PFSK-1 (cell line): Measurements from ENCODE around the gene NHLRC2.

Source experiments
- FOXP2 ChIP-seq: optimal IDR thresholded peaks from 2 replicates; pipeline ENCODE3; 2011; ENCODE audit warnings: borderline replicate concordance, control low read depth, inconsistent platforms; ENCODE audit not compliant: insufficient read depth; ENCODE audit errors: extremely low read length, extremely low read depth
- POLR2AphosphoS5 ChIP-seq: IDR thresholded peaks from 2 replicates; pipeline ENCODE4 v1.6.1; 2012; ENCODE audit warnings: low read depth, mild to moderate bottlenecking, control low read depth, low read length, moderate library complexity
- SIN3A ChIP-seq: IDR thresholded peaks from 2 replicates; pipeline ENCODE4 v1.6.1; 2012; ENCODE audit warnings: mild to moderate bottlenecking, low read length, moderate library complexity, borderline replicate concordance; ENCODE audit not compliant: insufficient read depth
- TAF1 ChIP-seq: IDR thresholded peaks from 2 replicates; pipeline ENCODE4 v1.6.1; 2012; ENCODE audit warnings: low read length, control low read depth, borderline replicate concordance; ENCODE audit not compliant: insufficient read depth
- TF ChIP-seq, protein P1 (sequence below), 2 experiments: IDR thresholded peaks; 2 replicates each; pipeline versions ENCODE4 v1.6.1 to v1.8.0; 2011 to 2012; ENCODE audit warnings: low read depth in 2 of 2, low read length in 2 of 2, control low read depth in 1 of 2, inconsistent platforms in 1 of 2, mild to moderate bottlenecking in 1 of 2, moderate library complexity in 1 of 2; ENCODE audit not compliant: insufficient read depth in 1 of 2

The NHLRC2 gene

DNA sequence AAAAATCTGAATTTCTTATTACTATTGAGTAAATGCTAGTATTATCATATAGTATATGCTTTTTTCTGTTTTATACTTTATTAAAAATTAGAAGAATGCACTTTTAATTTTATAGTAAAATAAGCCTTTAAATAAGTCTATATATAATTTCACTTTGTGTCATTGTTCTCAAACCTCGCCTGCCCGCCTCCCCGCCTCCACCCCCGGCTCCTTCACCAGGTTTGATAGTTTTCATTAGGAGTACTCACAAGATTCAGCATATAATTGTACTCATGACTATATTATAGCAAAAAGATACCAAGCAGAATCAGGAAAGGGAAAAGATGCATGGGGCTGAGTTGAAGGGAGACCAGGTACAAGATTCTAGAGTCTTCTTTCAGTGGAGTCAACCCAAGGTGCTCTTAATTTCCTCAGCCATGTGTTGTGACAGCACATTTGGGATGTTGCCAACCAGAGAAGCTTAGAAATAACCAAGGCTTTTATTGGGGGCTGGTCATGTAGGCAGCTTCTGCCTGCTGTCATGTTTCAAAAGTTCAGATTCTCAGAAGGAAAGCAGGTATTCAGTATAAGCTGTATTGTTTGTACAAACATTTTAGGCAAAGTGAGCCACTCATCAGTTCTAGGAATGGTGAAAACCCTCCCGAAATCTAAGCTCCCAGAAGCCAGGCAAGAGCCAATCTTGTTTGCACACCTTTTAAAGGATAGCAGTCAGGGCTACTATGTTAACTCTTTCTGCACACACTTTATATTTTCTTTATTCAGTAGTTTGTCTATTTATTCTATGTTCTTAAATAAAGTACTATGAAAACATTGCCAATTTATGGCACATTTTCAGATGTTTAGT lies 12.3 kb downstream of the NHLRC2 start:
- TF ChIP-seq FOXP2 (no peak), TAF1 (no peak), SIN3A (no peak), POLR2AphosphoS5 (no peak)
- TF ChIP-seq, protein P1, sequence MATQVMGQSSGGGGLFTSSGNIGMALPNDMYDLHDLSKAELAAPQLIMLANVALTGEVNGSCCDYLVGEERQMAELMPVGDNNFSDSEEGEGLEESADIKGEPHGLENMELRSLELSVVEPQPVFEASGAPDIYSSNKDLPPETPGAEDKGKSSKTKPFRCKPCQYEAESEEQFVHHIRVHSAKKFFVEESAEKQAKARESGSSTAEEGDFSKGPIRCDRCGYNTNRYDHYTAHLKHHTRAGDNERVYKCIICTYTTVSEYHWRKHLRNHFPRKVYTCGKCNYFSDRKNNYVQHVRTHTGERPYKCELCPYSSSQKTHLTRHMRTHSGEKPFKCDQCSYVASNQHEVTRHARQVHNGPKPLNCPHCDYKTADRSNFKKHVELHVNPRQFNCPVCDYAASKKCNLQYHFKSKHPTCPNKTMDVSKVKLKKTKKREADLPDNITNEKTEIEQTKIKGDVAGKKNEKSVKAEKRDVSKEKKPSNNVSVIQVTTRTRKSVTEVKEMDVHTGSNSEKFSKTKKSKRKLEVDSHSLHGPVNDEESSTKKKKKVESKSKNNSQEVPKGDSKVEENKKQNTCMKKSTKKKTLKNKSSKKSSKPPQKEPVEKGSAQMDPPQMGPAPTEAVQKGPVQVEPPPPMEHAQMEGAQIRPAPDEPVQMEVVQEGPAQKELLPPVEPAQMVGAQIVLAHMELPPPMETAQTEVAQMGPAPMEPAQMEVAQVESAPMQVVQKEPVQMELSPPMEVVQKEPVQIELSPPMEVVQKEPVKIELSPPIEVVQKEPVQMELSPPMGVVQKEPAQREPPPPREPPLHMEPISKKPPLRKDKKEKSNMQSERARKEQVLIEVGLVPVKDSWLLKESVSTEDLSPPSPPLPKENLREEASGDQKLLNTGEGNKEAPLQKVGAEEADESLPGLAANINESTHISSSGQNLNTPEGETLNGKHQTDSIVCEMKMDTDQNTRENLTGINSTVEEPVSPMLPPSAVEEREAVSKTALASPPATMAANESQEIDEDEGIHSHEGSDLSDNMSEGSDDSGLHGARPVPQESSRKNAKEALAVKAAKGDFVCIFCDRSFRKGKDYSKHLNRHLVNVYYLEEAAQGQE (IDR thresholded peaks at IDR 0.05; ENCODE audit: insufficient read depth in 1 of 2, low read depth in 2 of 2, low read length in 2 of 2), result no peak

DNA sequence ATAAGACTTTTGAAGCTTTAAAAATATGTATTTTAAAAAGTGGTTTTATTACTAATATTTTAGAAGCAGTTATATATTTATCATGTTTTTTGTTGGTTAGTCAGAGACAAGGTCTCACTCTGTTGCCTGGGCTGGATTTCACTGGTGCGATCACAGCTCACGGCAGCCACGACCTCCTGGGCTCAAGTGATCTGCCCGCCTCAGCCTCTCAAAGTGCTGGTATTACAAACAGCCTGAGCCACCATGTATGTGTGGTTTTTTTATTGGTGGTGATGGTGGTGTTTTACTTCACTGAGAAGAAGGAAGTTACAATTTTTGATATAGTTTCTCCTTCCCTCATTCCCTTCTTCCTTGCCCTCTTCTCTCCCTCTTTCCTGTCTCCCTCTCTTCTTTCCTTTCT lies 13.4 kb downstream of the NHLRC2 start:
- no peak for TF ChIP-seq TAF1

DNA sequence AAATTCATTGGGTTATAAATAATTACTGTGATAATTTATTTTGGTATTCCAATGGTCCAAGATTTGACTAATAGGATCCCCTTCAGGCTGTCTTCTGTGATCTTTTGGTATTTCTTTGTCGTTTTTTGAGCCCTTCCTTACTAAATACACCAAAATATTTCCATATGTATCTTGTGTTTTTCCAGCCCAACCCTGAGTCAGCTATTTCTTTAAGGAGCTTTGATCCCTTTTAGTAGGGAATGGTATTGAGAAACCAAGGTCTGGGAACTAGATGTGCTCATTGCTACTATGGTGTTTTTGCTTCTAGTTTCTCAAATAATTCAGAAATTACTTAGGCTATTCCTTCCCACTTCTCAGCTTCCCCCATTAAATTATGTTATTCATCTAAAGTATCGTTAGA lies 15.3 kb downstream of the NHLRC2 start:
- TF ChIP-seq TAF1 (no peak), SIN3A (no peak), POLR2AphosphoS5 (no peak), FOXP2 (no peak)
- TF ChIP-seq, protein P1 (IDR thresholded peaks at IDR 0.05; ENCODE audit: insufficient read depth in 1 of 2, low read depth in 2 of 2, low read length in 2 of 2), result no peak

DNA sequence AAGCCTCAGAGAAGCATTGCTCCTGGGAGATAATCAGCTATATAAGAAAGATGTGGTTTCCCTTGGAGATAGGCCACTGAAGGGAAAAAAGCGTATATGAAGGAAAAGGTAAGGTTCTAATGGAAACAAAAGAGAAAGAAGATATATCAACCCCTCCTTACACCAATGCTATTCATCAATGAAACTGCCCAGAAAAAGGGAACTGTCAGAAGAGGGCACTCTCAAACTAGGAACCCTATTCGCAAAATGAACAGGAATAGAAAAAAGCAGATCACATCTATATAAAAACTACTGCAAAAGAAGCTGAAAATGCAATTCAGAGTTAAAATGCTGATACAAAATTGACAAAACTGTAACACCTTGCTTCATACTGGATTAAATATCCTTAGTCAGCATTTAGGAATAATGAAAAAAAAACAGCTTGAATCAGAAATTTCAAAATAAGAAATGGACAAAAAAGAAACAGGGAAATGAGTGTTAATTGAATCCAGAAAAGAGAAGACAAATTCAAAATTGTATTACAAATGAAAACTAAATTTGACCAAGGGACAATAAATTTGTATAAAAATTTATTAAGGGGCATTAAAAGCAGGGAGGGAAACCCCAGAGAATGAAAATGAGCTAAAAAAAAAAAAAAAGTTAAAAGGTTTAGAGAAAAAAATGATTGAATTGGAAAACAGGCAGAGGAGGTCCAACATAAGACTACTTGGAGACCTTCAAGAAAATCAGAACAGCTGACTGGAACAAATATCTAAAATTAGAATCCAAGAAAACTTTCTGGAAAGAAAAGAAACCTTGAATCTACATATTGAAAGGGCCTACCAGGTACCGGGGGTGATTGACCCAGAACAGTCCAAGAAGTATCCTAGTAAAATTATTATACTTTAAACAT lies 17.9 kb downstream of the NHLRC2 start:
- no peak for TF ChIP-seq POLR2AphosphoS5
- TF ChIP-seq TAF1, result no peak
- TF ChIP-seq, protein P1 (IDR thresholded peaks at IDR 0.05; ENCODE audit: insufficient read depth in 1 of 2, low read depth in 2 of 2, low read length in 2 of 2), result no peak
- no peak for TF ChIP-seq FOXP2
- no peak for TF ChIP-seq SIN3A

DNA sequence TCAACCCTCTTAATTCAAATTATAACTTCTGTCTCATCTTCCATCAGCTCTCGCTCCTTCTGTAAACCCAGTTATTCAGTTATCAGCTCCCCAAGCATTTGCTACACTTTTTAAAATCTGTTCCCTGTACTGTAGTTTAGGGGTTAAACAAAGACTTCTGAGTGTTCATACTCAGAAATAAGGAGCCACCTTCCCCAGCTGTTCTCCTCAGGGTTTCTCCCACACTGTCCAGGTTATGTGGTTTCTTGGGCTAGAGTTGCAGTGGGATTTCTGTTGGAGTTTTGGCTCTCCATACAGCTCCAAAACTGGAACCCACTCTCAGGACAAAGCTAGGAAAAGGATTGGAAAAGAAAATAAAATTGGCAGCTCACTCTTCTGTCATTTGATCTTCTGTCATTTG lies 20.8 kb downstream of the NHLRC2 start:
- TF ChIP-seq SIN3A (no peak), POLR2AphosphoS5 (no peak)

DNA sequence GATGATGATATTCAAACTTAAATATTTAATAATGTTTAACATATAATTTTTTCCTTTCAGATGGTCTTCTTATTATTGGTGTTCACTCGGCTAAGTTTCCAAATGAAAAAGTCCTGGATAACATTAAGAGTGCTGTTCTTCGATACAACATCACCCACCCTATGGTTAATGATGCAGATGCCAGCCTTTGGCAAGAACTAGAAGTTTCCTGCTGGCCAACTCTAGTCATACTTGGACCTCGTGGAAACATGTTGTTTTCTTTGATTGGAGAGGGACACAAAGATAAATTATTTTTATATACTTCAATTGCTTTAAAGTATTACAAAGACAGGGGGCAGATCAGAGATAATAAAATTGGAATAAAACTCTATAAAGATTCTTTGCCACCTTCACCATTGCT lies 22.0 kb downstream of the NHLRC2 start:
- TF ChIP-seq TAF1 (no peak), FOXP2 (no peak), SIN3A (no peak)
- TF ChIP-seq, protein P1 (IDR thresholded peaks at IDR 0.05; ENCODE audit: insufficient read depth in 1 of 2, low read depth in 2 of 2, low read length in 2 of 2), result no peak
